Panc1 (cell line): Measurements from ENCODE around the gene BEGAIN. TPM values are rescaled to one million over a fixed set of nuclear protein-coding genes. Genes with fewer than 3 reads are reported as not detected.

Experiments used
- ATAC-seq: fragments of 200-7000 bp; cut with Tn5 transposase; 2 replicates; pipeline ENCODE4 v1.9.1; 2020; ENCODE audit warnings: mild to moderate bottlenecking, moderate library complexity
- BruUV-seq: library from RNA; stranded (reverse); fragments of 400-500 nt; replicated peaks from 2 replicates; lab custom pipeline; 2021; lab: Mats Ljungman, UMichigan
- CTCF ChIA-PET: fragments of 300-600 bp; sonication (Branson Sonifier 250); formaldehyde crosslinking; loops from one replicate; lab custom pipeline; 2022; ENCODE audit warnings: antibody characterized with exemption; lab: Charles Lee
- POLR2A ChIA-PET: fragments of 300-600 bp; sonication (Branson Sonifier 250); formaldehyde crosslinking; loops from one replicate; lab custom pipeline; 2022; ENCODE audit warnings: antibody characterized with exemption; lab: Charles Lee
- DNase-seq: peaks from one replicate; pipeline ENCODE4 v3.0.0-alpha.2; 2010; ENCODE audit warnings: low read depth, low spot score
- H3K27ac ChIP-seq: 2 replicates; pipeline ENCODE4 v1.5.1; 2011; ENCODE audit warnings: mild to moderate bottlenecking, low read length, inconsistent platforms
- H3K27me3 ChIP-seq: fragments of 200-500 bp; sonication (Bioruptor generic); 2 replicates; pipeline ENCODE4 v1.6.0; 2014; ENCODE audit warnings: low read length, inconsistent platforms; ENCODE audit not compliant: control insufficient read depth, insufficient read depth
- H3K36me3 ChIP-seq: fragments of 200-500 bp; sonication (Bioruptor generic); 2 replicates; pipeline ENCODE4 v1.5.1; 2014; ENCODE audit warnings: inconsistent platforms, mild to moderate bottlenecking, low read length, moderate library complexity; ENCODE audit not compliant: control insufficient read depth, insufficient read depth
- H3K4me1 ChIP-seq: 2 replicates; pipeline ENCODE4 v1.5.1; 2011; ENCODE audit warnings: inconsistent platforms, mild to moderate bottlenecking, low read length, moderate library complexity; ENCODE audit not compliant: control insufficient read depth, insufficient read depth
- H3K4me3 ChIP-seq, 2 experiments: 2 replicates each; pipeline ENCODE4 v1.5.1; 2011 to 2012; ENCODE audit warnings: low read depth in 2 of 2, low read length in 2 of 2, mild to moderate bottlenecking in 2 of 2, inconsistent platforms in 1 of 2, moderate library complexity in 1 of 2
- H3K9me3 ChIP-seq: fragments of 200-500 bp; sonication (Bioruptor generic); 2 replicates; pipeline ENCODE4 v1.5.1; 2014; ENCODE audit warnings: low read depth, mild to moderate bottlenecking, inconsistent platforms, low read length, moderate library complexity; ENCODE audit not compliant: control insufficient read depth, insufficient read depth
- CTCF ChIP-seq: fragments of 450-650 bp; IDR thresholded peaks from 2 replicates; pipeline ENCODE4 v1.5.1; 2017; ENCODE audit warnings: mild to moderate bottlenecking
- POLR2AphosphoS5 ChIP-seq: IDR thresholded peaks from 2 replicates; pipeline ENCODE4 v1.6.1; 2012; ENCODE audit warnings: mild to moderate bottlenecking, low read depth, low read length, moderate library complexity
- SIN3A ChIP-seq: IDR thresholded peaks from 2 replicates; pipeline ENCODE4 v1.6.1; 2012; ENCODE audit warnings: low read depth, mild to moderate bottlenecking, low read length, moderate library complexity, borderline replicate concordance; ENCODE audit not compliant: insufficient read depth
- TCF7L2 ChIP-seq: IDR thresholded peaks from 2 replicates; pipeline ENCODE4 v1.6.1; 2011; ENCODE audit warnings: mild to moderate bottlenecking, low read depth, low read length, inconsistent platforms
- in situ Hi-C: cut with HindIII; loops from 2 replicates; pipeline ENCODE4 v1.10.0; 2016; ENCODE audit warnings: low sequenced_read_pairs, low pct_unique_long_range_greater_than_20kb
- intact Hi-C: fragments of 100-400 bp; cut with micrococcal nuclease; formaldehyde crosslinking; loops from one replicate; pipeline ENCODE4 v1.10.0; 2022; ENCODE audit not compliant: unreplicated experiment
- total RNA-seq: library from RNA; stranded (reverse); gene quantifications from one replicate; pipeline ENCODE4 v1.2.1, GENCODE V29; 2021; ENCODE audit not compliant: unreplicated experiment
- TF ChIP-seq, protein P1 (sequence below), 2 experiments: IDR thresholded peaks; 2 replicates each; pipeline ENCODE4 v1.6.1; 2011 to 2012; ENCODE audit warnings: low read depth in 2 of 2, control low read depth in 1 of 2, low read length in 1 of 2, mild to moderate bottlenecking in 1 of 2, moderate library complexity in 1 of 2; ENCODE audit not compliant: insufficient read depth in 1 of 2

BEGAIN gene
- total RNA-seq, 1 experiment from 2014 or later = 26.5 TPM

- peak overlapping the region; percentile 48; the same call in 1 of the 2 replicates for H3K27ac ChIP-seq
- H3K4me1 ChIP-seq = no peaks in the 10 kb centered on the region; the same call in 1 of the 2 replicates
- DNase-seq (no peak), ATAC-seq (no peak)
- no peaks in the 10 kb centered on the region for H3K36me3 ChIP-seq
- no peaks in the 10 kb centered on the region for H3K9me3 ChIP-seq
- TF ChIP-seq, protein P1, sequence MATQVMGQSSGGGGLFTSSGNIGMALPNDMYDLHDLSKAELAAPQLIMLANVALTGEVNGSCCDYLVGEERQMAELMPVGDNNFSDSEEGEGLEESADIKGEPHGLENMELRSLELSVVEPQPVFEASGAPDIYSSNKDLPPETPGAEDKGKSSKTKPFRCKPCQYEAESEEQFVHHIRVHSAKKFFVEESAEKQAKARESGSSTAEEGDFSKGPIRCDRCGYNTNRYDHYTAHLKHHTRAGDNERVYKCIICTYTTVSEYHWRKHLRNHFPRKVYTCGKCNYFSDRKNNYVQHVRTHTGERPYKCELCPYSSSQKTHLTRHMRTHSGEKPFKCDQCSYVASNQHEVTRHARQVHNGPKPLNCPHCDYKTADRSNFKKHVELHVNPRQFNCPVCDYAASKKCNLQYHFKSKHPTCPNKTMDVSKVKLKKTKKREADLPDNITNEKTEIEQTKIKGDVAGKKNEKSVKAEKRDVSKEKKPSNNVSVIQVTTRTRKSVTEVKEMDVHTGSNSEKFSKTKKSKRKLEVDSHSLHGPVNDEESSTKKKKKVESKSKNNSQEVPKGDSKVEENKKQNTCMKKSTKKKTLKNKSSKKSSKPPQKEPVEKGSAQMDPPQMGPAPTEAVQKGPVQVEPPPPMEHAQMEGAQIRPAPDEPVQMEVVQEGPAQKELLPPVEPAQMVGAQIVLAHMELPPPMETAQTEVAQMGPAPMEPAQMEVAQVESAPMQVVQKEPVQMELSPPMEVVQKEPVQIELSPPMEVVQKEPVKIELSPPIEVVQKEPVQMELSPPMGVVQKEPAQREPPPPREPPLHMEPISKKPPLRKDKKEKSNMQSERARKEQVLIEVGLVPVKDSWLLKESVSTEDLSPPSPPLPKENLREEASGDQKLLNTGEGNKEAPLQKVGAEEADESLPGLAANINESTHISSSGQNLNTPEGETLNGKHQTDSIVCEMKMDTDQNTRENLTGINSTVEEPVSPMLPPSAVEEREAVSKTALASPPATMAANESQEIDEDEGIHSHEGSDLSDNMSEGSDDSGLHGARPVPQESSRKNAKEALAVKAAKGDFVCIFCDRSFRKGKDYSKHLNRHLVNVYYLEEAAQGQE (IDR thresholded peaks at IDR 0.05; ENCODE audit: insufficient read depth in 1 of 2, low read depth in 2 of 2, low read length in 1 of 2) = no peak
- TF ChIP-seq CTCF = no peak
- TF ChIP-seq SIN3A = no peak
- TF ChIP-seq POLR2AphosphoS5 = no peak
- no peak for TF ChIP-seq TCF7L2
- no peaks in the 10 kb centered on the region for H3K27me3 ChIP-seq
- in situ Hi-C loops (no loop called here), intact Hi-C loops (loop anchor here (10.0 kb wide), 1 partner anchor 80 kb away; no protein-coding TSS in a partner anchor)
- H3K4me3 ChIP-seq = no peak overlapping the region
- no TSS peak for BruUV-seq
- POLR2A ChIA-PET = no interaction called here
- CTCF ChIA-PET = interaction anchor here (1.0 to 1.2 kb wide), 2 partner anchors 48 to 121 kb away, joined by 3 to 6 read pairs; no protein-coding TSS in a partner anchor
These were observed 62.8 kb downstream of the BEGAIN start for GRCh38 chr14:100524233-100524932.

- Histone ChIP-seq H3K9me3 (no peaks in the 10 kb centered on the region), H3K4me1 (no peaks in the 10 kb centered on the region; the same call in 1 of the 2 replicates), H3K27me3 (no peaks in the 10 kb centered on the region), H3K4me3 (no peak overlapping the region), H3K36me3 (no peaks in the 10 kb centered on the region), H3K27ac (no peak overlapping the region; the same call in 1 of the 2 replicates)
- in situ Hi-C loops = no loop called here
- DNase-seq (no peak), ATAC-seq (no peak)
- no TSS peak for BruUV-seq
- TF ChIP-seq SIN3A (no peak), CTCF (no peak), TCF7L2 (no peak), POLR2AphosphoS5 (no peak)
- TF ChIP-seq, protein P1 (IDR thresholded peaks at IDR 0.05; ENCODE audit: insufficient read depth in 1 of 2, low read depth in 2 of 2, low read length in 1 of 2) = no peak
- intact Hi-C loops = loop anchor here (10.0 kb wide), 1 partner anchor 79 kb away; no protein-coding TSS in a partner anchor
- ChIA-PET POLR2A (no interaction called here), CTCF (no interaction called here)
These were observed 63.4 kb downstream of the BEGAIN start for GRCh38 chr14:100523843-100524169.
